Stimulated activated CD4-positive, alpha-beta T cell treated with anti-CD3 and anti-CD28 coated beads, Interleukin-1b, Interleukin-23, amount 100 ng/mL, for 24 hours (primary cell): ENCODE measurements around the gene NUDCD3.
A peak's percentile ranks its signal among the peaks of the same experiment; 100 is the strongest.

ENCODE experiments used
- DNase-seq, 4 experiments: peaks; one replicate each; pipeline ENCODE4 v3.0.0-alpha.2; 2020; ENCODE audit warnings: low read depth in 4 of 4, low spot score in 1 of 4

NUDCD3 gene

GRCh38 chr7:44490351-44491200, at the start of gene NUDCD3:
Gene NUDCD3 (minus strand): TSS chr7:44490658. CDS start chr7:44490600, 58 bp downstream.
- peak; percentile 54 to 74 (median 66) for DNase-seq

GRCh38 chr7:44539669-44540506, 49.4 kb upstream of the NUDCD3 start:
- no peak for DNase-seq

- no peak for DNase-seq
Observed at GRCh38 chr7:44538798-44539668, 48.6 kb upstream of the NUDCD3 start.

DNA sequence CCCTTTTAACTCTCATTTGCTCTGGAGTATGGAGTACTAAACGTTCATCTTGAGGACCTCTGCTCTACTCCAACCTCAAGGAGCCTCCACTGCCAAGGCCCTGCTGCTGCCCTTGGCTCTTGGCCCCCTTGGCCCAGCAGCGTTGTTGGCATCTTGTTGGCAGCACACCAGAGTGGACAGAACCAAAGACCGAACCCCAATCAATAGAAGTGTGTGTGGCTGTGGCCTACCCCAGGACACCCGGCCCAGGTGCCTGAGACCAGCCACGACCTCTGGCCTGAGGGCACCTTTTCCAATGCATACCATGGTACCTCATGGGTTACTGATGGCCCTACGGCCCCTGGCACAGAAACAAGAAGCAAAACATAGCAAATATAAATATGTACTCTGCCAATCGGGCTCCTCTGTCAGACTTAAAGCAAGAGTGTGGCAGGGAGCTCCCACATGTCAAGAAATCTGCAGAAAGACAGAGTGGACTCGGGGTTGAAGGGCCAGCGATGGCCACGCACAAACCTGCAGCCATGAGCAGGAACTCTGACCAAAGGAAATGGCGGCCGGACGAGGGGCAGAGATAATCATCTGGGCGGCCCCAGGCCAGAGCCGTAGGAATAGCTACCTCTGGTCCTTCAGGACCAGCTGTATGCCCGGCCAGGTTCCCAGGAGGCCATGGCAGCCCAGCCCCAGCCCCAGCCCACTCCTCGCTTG, 47.8 kb upstream of the NUDCD3 start:
- DNase-seq: no peak

DNA sequence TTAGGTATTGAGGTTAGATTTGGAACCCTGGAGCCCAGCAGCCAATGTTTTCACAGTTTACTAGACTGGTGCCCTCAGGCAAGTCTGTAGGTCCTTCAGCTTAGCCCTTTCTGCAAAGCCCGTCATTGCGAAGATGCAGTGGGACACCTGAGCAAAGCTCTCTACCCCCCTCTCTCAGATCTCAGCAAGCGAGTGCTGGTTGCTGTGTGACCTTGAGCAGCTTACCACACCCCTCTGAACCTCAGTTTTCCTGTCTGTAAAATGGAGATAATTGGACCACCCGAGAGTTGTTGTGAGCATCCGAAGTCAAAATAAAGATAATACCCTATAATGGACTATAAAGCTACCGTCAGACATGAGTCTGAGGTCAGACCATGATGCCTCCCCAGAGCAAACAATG, 47.0 kb upstream of the NUDCD3 start:
- no peak for DNase-seq

DNA sequence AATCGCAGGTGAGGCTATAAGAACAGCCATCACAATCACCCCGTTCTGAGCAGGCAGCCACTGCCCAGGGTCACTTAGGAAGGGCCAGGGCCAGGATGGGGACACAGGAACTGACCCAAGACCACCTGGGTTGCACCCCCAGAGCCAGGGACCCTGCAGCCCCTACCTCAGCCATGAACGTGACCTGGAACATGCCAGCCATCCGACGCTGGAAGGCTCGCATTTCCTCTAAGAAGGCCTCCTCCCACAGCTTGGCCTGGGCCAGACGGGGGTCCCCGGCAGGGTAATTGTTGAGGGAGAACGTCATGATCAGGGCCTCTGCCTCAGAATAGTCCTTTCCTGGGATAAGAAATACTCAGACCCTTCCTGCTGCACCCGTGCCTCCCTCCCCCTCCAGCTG, 45.6 kb upstream of the NUDCD3 start:
- DNase-seq: no peak

DNA sequence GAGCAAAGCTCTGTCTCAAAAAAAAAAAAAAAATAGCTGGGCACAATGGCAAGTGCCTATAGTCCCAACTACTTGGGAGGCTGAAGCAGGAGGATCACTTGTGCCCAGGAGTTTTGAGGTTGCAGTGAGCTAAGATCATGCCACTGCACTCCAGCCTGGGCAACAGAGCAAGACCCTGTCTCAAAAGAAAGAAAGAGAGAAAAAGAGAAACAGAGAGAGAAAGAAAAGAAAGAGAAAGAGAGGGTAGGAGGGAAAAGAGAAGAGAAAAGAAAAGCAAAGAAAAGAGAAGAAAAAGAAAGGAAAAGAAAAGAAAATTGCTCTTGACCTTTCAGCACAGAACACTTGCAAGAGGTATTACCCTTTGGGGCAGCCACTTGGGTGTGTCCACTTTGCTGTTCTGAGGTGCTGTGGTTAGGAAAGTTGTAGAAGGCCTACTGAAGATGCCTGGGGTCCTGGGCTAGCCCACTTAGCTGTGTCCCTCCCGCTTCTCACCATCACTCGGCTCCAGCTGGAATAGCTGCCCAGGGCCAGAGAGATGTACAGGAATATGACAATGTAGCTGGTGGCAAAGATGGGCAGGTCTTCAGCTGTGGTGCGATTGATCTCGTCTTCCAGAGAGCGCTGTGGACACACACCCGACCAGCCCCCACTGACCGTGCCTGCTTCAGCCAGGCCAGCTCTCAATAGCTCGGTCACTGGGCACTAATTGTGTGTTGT, 45.0 kb upstream of the NUDCD3 start:
- no peak for DNase-seq

DNA sequence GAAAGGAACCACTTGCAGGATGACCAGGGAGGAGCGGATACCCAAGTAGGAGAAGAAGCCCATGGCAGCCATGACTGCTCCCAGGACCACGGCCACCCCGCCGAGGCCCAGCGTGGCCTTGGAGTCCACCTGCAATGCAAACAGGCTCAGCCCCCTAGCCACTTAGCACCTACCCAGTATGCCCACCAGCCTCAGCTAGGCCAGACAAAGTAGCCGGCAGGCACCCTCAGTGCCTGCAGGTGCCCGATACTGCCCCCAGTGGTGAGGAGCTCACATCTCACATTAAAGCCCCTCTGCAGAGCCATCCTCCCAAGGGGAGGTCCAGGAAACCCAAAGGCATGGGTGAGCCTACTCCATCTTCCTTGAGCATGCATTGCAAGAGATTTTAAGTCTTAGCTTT, 44.0 kb upstream of the NUDCD3 start:
- peak in 3 of 4 experiments; percentile 28 to 39 (median 37) for DNase-seq

DNA sequence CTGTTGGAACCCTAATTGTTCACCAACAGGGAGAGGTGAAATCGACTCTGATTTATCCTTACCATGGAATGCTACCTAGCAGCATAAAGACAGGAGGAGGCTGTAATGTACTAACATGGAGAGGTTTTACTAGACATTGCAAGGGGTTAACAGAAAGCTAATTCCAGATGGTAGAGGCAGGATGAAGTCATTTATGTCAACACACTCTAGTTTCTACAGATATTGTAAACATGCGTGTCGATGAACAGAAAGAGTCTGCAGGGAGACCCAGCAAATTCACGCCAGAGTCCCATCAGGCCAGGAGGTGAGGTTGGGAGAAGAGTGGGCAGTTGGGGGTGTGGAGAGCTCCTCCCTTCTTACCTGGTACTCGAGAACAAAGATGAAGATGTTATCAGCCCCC, 43.6 kb upstream of the NUDCD3 start:
- DNase-seq: no peak

GRCh38 chr7:44533301-44534055, 43.0 kb upstream of the NUDCD3 start:
- no peak for DNase-seq

GRCh38 chr7:44531421-44532380, 41.2 kb upstream of the NUDCD3 start:
- no peak for DNase-seq

DNA sequence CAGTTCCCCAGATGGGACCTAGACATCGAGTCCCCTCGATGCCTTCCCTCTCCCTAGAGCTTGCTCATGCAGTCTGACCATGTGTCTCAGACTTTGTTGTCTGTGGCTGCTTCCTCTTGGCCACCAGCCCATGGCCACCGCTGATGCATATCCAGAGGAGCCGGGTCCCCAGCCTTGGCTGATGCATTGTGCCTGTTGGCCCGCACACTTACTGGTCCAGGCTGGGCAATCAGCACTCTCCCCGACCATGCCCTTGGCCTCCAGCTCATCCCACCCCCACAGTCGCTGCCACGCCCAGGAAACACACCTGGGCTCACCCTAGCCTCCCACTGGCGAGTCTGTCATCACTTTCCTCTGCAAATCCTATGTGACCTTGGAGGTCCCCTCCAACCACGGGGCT, 40.5 kb upstream of the NUDCD3 start:
- DNase-seq: no peak

GRCh38 chr7:44524811-44525388, 34.4 kb upstream of the NUDCD3 start:
- no peak for DNase-seq

DNA sequence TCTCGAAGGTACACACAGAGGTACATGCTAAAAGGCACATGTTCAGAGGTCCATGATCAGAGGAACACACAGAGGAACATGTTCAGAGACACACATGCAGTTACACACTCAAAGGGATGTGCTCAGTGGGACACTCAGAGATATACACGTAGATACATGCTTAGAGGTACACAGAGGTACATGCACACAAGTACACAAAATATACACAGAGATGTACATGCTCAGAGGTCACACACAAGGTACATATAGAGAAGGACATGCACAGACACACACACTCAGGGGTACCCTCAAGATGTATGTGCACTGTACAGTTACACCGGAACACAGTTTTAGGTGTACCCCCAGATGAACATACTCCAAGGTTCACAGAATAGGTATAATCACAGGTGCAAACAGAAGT, 31.9 kb upstream of the NUDCD3 start:
- DNase-seq: no peak

DNA sequence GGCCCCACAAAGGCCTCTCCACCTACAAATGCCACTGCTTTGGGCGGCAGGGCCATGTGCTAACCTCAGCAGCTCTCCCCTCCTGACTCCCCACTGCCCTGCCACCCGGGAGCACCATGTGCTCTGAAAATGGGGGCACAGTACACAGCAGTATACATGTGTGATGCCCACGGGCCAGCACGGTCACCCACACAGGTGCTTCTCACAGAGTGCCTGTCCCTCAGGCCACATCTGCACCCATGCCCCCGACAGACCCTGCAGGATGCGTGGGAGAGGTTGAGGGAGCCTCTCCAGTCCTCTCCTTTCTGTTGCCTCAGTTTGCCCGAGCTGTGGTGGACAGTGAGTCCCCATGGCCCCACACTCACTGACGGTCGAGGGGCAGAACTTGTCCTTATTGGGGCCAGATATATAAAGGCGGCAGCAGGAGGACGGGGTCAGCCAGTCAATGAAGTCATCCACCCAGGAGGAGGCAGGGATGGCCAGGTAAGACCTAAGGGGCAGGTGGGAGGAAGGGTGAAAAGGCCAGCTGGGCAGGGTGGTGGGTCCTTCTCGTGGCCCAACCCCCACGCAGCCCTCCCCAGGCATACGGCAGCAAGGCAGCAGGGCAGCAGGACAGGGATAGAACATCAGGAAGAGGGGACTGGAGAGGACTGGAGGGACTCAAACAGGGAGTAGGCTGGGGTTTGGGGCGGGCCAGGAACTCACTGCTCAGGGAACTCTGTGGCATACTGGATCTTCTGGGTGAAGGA, 31.1 kb upstream of the NUDCD3 start:
- no peak for DNase-seq

DNA sequence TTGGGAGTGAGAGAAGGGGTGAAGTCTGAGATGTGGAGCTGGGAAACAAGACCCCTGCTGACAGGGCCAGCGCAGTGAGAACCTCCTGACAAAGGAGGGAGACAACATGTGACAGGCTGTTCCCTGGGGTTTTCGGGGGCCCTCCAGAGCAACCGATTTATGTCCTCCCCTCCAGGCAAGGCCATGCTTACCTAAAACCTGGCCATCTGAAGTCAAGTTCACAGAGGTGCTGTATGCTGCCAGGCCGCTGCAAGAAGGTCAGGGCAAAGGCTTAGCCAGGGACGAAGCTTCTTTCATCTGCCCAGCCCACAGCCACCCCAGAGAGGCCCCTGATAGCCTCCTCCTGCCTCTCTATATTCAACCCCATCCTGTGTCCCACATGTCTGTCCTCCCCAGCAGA, 30.1 kb upstream of the NUDCD3 start:
- no peak for DNase-seq

DNA sequence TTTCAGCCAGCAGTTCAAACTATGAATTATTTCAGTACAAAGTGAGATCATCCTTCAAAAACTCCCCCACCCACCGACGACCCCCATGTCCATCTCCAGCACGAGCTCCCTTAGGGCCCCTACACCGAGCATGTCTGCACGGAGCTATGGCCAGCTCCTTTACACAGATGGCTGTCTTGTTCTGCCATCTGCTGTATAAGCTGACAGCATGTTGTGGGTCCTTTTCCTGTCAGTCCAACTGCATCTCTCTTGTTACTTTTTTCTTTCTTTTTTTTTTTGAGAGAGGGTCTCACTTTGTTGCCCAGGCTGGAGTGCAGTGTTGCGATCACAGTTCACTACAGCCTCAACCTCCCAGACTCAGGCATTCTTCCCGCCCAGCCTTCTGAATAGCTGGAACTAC, 29.1 kb upstream of the NUDCD3 start:
- no peak for DNase-seq
